GM23338 (cell line): Measurements from ENCODE around the gene PSMD8. TPM values are rescaled to one million over a fixed set of nuclear protein-coding genes. Genes with fewer than 3 reads are reported as not detected.
"Not testable (repeated sequence)": the region's sequence is repeated elsewhere in the genome, so short reads cannot be mapped to it uniquely, and the experiment has no call there.

Experiments used
- ATAC-seq: fragments of 200-7000 bp; cut with Tn5 transposase; 3 replicates; pipeline ENCODE4 v1.9.1; 2020
- DNase-seq: peaks from one replicate; pipeline ENCODE4 v3.0.0-alpha.2; 2015; ENCODE audit warnings: low spot score
- H2AFZ ChIP-seq: fragments of 200-600 bp; sonication (generic); 2 replicates; pipeline ENCODE4 v1.8.0; 2016; ENCODE audit warnings: antibody characterized with exemption, mild to moderate bottlenecking, moderate library complexity
- H3F3A ChIP-seq: fragments of 200-600 bp; sonication (generic); replicated peaks from 2 replicates; pipeline ENCODE4 v1.8.0; 2017; ENCODE audit warnings: antibody characterized with exemption, mixed run types, low read depth
- H3K27ac ChIP-seq: fragments of 200-600 bp; sonication (generic); 2 replicates; pipeline ENCODE4 v1.6.1; 2016; ENCODE audit warnings: low read depth
- H3K27me3 ChIP-seq: fragments of 200-600 bp; sonication (generic); 2 replicates; pipeline ENCODE4 v1.8.0; 2016; ENCODE audit warnings: mild to moderate bottlenecking, mixed run types, moderate library complexity; ENCODE audit not compliant: insufficient read depth
- H3K36me3 ChIP-seq: fragments of 200-600 bp; sonication (generic); 2 replicates; pipeline ENCODE4 v1.8.0; 2016; ENCODE audit warnings: mild to moderate bottlenecking; ENCODE audit not compliant: insufficient read depth
- H3K4me1 ChIP-seq: fragments of 200-600 bp; sonication (generic); 2 replicates; pipeline ENCODE4 v1.8.0; 2016; ENCODE audit warnings: mild to moderate bottlenecking, moderate library complexity; ENCODE audit not compliant: insufficient read depth
- H3K4me2 ChIP-seq: fragments of 200-600 bp; sonication (generic); 2 replicates; pipeline ENCODE4 v1.7.1; 2017; ENCODE audit warnings: mixed run types
- H3K4me3 ChIP-seq: fragments of 200-600 bp; sonication (generic); 2 replicates; pipeline ENCODE4 v1.6.1; 2016; ENCODE audit warnings: mixed run types
- H3K79me2 ChIP-seq: fragments of 200-600 bp; sonication (generic); replicated peaks from 2 replicates; pipeline ENCODE4 v1.8.0; 2017; ENCODE audit warnings: mild to moderate bottlenecking; ENCODE audit not compliant: insufficient read depth
- H3K9me2 ChIP-seq: fragments of 200-600 bp; sonication (generic); 2 replicates; pipeline ENCODE4 v1.8.0; 2017; ENCODE audit not compliant: insufficient read depth
- H4K20me1 ChIP-seq: fragments of 200-600 bp; sonication (generic); replicated peaks from 2 replicates; pipeline ENCODE4 v1.8.0; 2017; ENCODE audit warnings: mild to moderate bottlenecking; ENCODE audit not compliant: insufficient read depth
- H3K27ac Mint-ChIP-seq: 2 replicates; pipeline ENCODE4 v1.8.0; 2020; ENCODE audit warnings: inconsistent platforms, mild to moderate bottlenecking, moderate library complexity, mixed read lengths
- H3K27me3 Mint-ChIP-seq: 3 replicates; pipeline ENCODE4 v1.8.0; 2022; ENCODE audit warnings: low read depth, mild to moderate bottlenecking, moderate library complexity, mixed read lengths, inconsistent platforms; ENCODE audit not compliant: insufficient read depth, poor library complexity
- H3K36me3 Mint-ChIP-seq: 3 replicates; pipeline ENCODE4 v1.8.0; 2021; ENCODE audit warnings: low read depth, mild to moderate bottlenecking, inconsistent platforms, moderate library complexity, mixed read lengths
- H3K4me1 Mint-ChIP-seq: 3 replicates; pipeline ENCODE4 v1.8.0; 2020; ENCODE audit warnings: mild to moderate bottlenecking, inconsistent platforms, mixed read lengths
- H3K4me3 Mint-ChIP-seq: 3 replicates; pipeline ENCODE4 v1.8.0; 2021; ENCODE audit warnings: moderate library complexity, mild to moderate bottlenecking, inconsistent platforms, mixed read lengths
- H3K9me3 Mint-ChIP-seq: 3 replicates; pipeline ENCODE4 v1.8.0; 2020; ENCODE audit warnings: moderate library complexity, mild to moderate bottlenecking, inconsistent platforms, mixed read lengths
- ETS1 ChIP-seq: IDR thresholded peaks from 2 replicates; pipeline ENCODE4 v1.6.1; 2016; ENCODE audit warnings: antibody characterized with exemption
- POLR2AphosphoS5 ChIP-seq: IDR thresholded peaks from 2 replicates; pipeline ENCODE4 v1.6.1; 2016; ENCODE audit warnings: antibody characterized with exemption, low read depth
- polyA plus RNA-seq: library from polyadenylated mRNA; unstranded; fragments of >200 nt; fragmentation: Nextera tagmentation; extraction: Ambion mirVana; gene quantifications from 2 replicates; pipeline ENCODE4 v1.2.1, GENCODE V29; 2016
- total RNA-seq: library from RNA; depleted of rRNA; stranded (reverse); fragments of >200 nt; shearing (Covaris generic); gene quantifications from 2 replicates; pipeline ENCODE4 v1.2.3, GENCODE V29; 2014

PSMD8 gene
- total and polyA plus RNA-seq, 2 experiments from 2014 or later: 129 to 241 TPM

GRCh38 chr19:38361633-38362075 lies 12.7 kb upstream of the PSMD8 start:
- Histone ChIP-seq H4K20me1 (no peaks in the 10 kb centered on the region; the same call in 1 of the 2 replicates), H3K79me2 (no peaks in the 10 kb centered on the region), H3K9me2 (no peaks in the 10 kb centered on the region), H2AFZ (peak overlapping the region; percentile 92), H3K4me1 (peaks cover 12% of the 10 kb centered on the region), H3K4me2 (peak overlapping the region; percentile 90), H3K27ac (peak overlapping the region; percentile 92; the same call in 1 of the 2 replicates), H3K4me3 (peak overlapping the region; percentile 92), H3K36me3 (no peaks in the 10 kb centered on the region), H3K27me3 (peaks cover 29% of the 10 kb centered on the region), H3F3A (0 out of 2 replicates have a peak, but pooled peaks cover 11% of the 10 kb centered on the region)
- DNase-seq: peak; percentile 99
- H3K27ac Mint-ChIP-seq: peak overlapping the region; percentile 92
- TF ChIP-seq ETS1 (no peak), POLR2AphosphoS5 (peak; percentile 85)
- H3K36me3 Mint-ChIP-seq: no peaks in the 10 kb centered on the region; the same call in 2 of the 3 replicates
- peaks cover 15% of the 10 kb centered on the region for H3K4me1 Mint-ChIP-seq
- peaks cover 7% of the 10 kb centered on the region; the same call in 2 of the 3 replicates for H3K9me3 Mint-ChIP-seq
- peaks cover 26% of the 10 kb centered on the region for H3K27me3 Mint-ChIP-seq
- peak overlapping the region; percentile 91 for H3K4me3 Mint-ChIP-seq
- ATAC-seq: peak; percentile 81

GRCh38 chr19:38362076-38362945 lies 12.1 kb upstream of the PSMD8 start:
- peak overlapping the region; percentile 91 for H3K4me3 Mint-ChIP-seq
- DNase-seq: peak; percentile 97
- H3K27ac ChIP-seq: peak overlapping the region; percentile 92

GRCh38 chr19:38362946-38363688 lies 11.3 kb upstream of the PSMD8 start:
- not testable (repeated sequence) for H3K9me2 ChIP-seq, DNase-seq, H3K9me3 Mint-ChIP-seq, H3K27ac ChIP-seq, H3K36me3 Mint-ChIP-seq, H3K27ac Mint-ChIP-seq, H4K20me1 ChIP-seq, H3K79me2 ChIP-seq, H3K36me3 ChIP-seq, H2AFZ ChIP-seq, ATAC-seq
- H3K4me1 Mint-ChIP-seq: peaks cover 14% of the 10 kb centered on the region
- H3K4me1 ChIP-seq: peaks cover 12% of the 10 kb centered on the region
- peak overlapping the region; percentile 92 for H3K4me3 ChIP-seq
- H3K4me2 ChIP-seq: peak overlapping the region; percentile 90
- peaks cover 29% of the 10 kb centered on the region for H3K27me3 ChIP-seq
- peaks cover 24% of the 10 kb centered on the region for H3K27me3 Mint-ChIP-seq
- H3F3A ChIP-seq: 0 out of 2 replicates have a peak, but pooled peaks cover 11% of the 10 kb centered on the region
- peak overlapping the region; percentile 91; the same call in 2 of the 3 replicates for H3K4me3 Mint-ChIP-seq

More at GRCh38 chr19:38362076-38362945, 12.1 kb upstream of the PSMD8 start:
- peak; percentile 77 for ATAC-seq
- H3K4me1 Mint-ChIP-seq: peaks cover 14% of the 10 kb centered on the region
- H3K36me3 ChIP-seq: no peaks in the 10 kb centered on the region
- H3K9me2 ChIP-seq: no peaks in the 10 kb centered on the region
- H3K79me2 ChIP-seq: no peaks in the 10 kb centered on the region
- peak overlapping the region; percentile 90 for H3K4me2 ChIP-seq
- peak overlapping the region; percentile 92 for H2AFZ ChIP-seq
- no peaks in the 10 kb centered on the region; the same call in 2 of the 3 replicates for H3K36me3 Mint-ChIP-seq
- H3K27me3 ChIP-seq: peaks cover 29% of the 10 kb centered on the region
- TF ChIP-seq ETS1 (no peak), POLR2AphosphoS5 (peak; percentile 81)
- H3F3A ChIP-seq: 0 out of 2 replicates have a peak, but pooled peaks cover 11% of the 10 kb centered on the region
- H3K27ac Mint-ChIP-seq: peak overlapping the region; percentile 92
- no peaks in the 10 kb centered on the region; the same call in 1 of the 2 replicates for H4K20me1 ChIP-seq
- peaks cover 28% of the 10 kb centered on the region for H3K27me3 Mint-ChIP-seq
- peaks cover 7% of the 10 kb centered on the region; the same call in 2 of the 3 replicates for H3K9me3 Mint-ChIP-seq
- H3K4me1 ChIP-seq: peaks cover 12% of the 10 kb centered on the region
- H3K4me3 ChIP-seq: peak overlapping the region; percentile 92
